GM12878 (cell line): ENCODE measurements around the gene DGLUCY.

ENCODE experiments used
- CBFB ChIP-seq: IDR thresholded peaks from 2 replicates; pipeline ENCODE4 v1.6.1; 2016; ENCODE audit warnings: antibody characterized with exemption, low read depth
- CHD4 ChIP-seq: fragments of 200-600 bp; sonication (generic); IDR thresholded peaks from 2 replicates; pipeline ENCODE4 v1.6.1; 2016; ENCODE audit warnings: mild to moderate bottlenecking
- CTCF ChIP-seq, 3 experiments: IDR thresholded peaks in 2 of 3; conservative IDR thresholded peaks in 1 of 3; 2 replicates each; pipeline ENCODE4 v1.5.1; 2011; ENCODE audit warnings: low read depth in 3 of 3, low read length in 3 of 3, mild to moderate bottlenecking in 3 of 3, control low read depth in 2 of 3, moderate library complexity in 2 of 3, inconsistent platforms in 1 of 3, mixed read lengths in 1 of 3; ENCODE audit not compliant: control insufficient read depth in 2 of 3, insufficient read depth in 1 of 3; ENCODE audit errors: extremely low read depth in 1 of 3
- GABPA ChIP-seq: IDR thresholded peaks from 2 replicates; pipeline ENCODE4 v1.6.1; 2014; ENCODE audit warnings: antibody characterized with exemption, low read depth, mild to moderate bottlenecking, inconsistent platforms
- JUND ChIP-seq: IDR thresholded peaks from 2 replicates; pipeline ENCODE4 v1.6.1; 2012; ENCODE audit warnings: low read depth, mild to moderate bottlenecking, low read length, improper control_type of control experiment, moderate library complexity
- MXI1 ChIP-seq: fragments of 150-350 bp; IDR thresholded peaks from 2 replicates; pipeline ENCODE4 v1.6.1; 2011; ENCODE audit warnings: low read depth, mild to moderate bottlenecking, inconsistent platforms, low read length, improper control_type of control experiment
- NR2C2 ChIP-seq: IDR thresholded peaks from 2 replicates; pipeline ENCODE4 v1.6.1; 2011; ENCODE audit warnings: borderline replicate concordance, low read depth; ENCODE audit not compliant: control insufficient read depth, insufficient read length
- RELA ChIP-seq: fragments of 450-650 bp; IDR thresholded peaks from 2 replicates; pipeline ENCODE4 v1.8.0; 2014; ENCODE audit warnings: borderline replicate concordance; ENCODE audit not compliant: partially characterized antibody
- SIN3A ChIP-seq: IDR thresholded peaks from 2 replicates; pipeline ENCODE4 v1.6.1; 2012; ENCODE audit warnings: low read depth, low read length, improper control_type of control experiment
- USF1 ChIP-seq: IDR thresholded peaks from 2 replicates; pipeline ENCODE4 v1.6.1; 2011; ENCODE audit warnings: borderline replicate concordance, low read depth, mild to moderate bottlenecking, moderate library complexity, mixed read lengths, low read length; ENCODE audit not compliant: insufficient read depth; ENCODE audit errors: extremely low read length
- YY1 ChIP-seq: IDR thresholded peaks from 2 replicates; pipeline ENCODE4 v1.6.1; 2011; ENCODE audit warnings: low read depth, mild to moderate bottlenecking, low read length
- ZNF274 ChIP-seq: IDR thresholded peaks from one replicate; pipeline ENCODE4 v1.8.0; 2011; ENCODE audit not compliant: insufficient read length, insufficient read depth
- TF ChIP-seq, protein P1 (sequence below): fragments of 450-650 bp; IDR thresholded peaks from 2 replicates; pipeline ENCODE4 v1.6.1; 2017; ENCODE audit warnings: low read depth, mild to moderate bottlenecking, moderate library complexity

DNA sequence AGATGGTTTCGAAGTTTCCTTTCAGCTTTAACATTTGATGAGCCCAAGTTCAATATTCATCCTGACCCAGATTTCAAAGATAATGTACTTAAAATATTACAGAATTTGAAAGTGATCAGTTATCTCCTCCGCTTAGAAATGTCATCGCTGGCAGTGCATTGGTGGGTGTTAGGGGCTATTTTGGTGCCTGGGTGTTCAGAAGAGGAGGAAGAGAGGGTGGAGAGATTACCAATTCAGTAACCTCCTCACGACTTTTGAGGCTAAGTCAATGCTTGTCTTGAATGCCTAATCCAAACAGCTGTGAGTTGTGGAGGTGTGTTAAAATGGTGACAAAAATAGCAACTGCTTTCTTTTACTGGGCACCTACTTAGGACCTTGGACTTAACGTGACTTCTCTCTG is 13.8 kb upstream of the DGLUCY start:
- no peak for TF ChIP-seq CBFB
- TF ChIP-seq ZNF274, result no peak
- no peak for TF ChIP-seq YY1
- TF ChIP-seq SIN3A, result no peak
- no peak for TF ChIP-seq CTCF (IDR thresholded peaks at IDR 0.05 in 2 of 3, conservative IDR thresholded peaks at IDR 0.05 in 1 of 3; ENCODE audit: control insufficient read depth in 2 of 3, extremely low read depth in 1 of 3, insufficient read depth in 1 of 3, low read depth in 3 of 3, low read length in 3 of 3)
- no peak for TF ChIP-seq CHD4
- no peak for TF ChIP-seq JUND
- no peak for TF ChIP-seq MXI1
- no peak for TF ChIP-seq USF1
- no peak for TF ChIP-seq GABPA
- no peak for TF ChIP-seq RELA
- TF ChIP-seq, protein P1, sequence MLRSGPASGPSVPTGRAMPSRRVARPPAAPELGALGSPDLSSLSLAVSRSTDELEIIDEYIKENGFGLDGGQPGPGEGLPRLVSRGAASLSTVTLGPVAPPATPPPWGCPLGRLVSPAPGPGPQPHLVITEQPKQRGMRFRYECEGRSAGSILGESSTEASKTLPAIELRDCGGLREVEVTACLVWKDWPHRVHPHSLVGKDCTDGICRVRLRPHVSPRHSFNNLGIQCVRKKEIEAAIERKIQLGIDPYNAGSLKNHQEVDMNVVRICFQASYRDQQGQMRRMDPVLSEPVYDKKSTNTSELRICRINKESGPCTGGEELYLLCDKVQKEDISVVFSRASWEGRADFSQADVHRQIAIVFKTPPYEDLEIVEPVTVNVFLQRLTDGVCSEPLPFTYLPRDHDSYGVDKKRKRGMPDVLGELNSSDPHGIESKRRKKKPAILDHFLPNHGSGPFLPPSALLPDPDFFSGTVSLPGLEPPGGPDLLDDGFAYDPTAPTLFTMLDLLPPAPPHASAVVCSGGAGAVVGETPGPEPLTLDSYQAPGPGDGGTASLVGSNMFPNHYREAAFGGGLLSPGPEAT, result no peak
- no peak for TF ChIP-seq NR2C2
